ENCODE results near the gene CDH13. TPM values are rescaled to one million over a fixed set of nuclear protein-coding genes. Genes with fewer than 3 reads are reported as not detected.

CDH13 gene
- polyA plus RNA-seq, 1 donor from 2014 or later: 3.2 TPM

- H3K36me3 ChIP-seq (ENCODE audit: insufficient read depth, low read length): no peaks in the 10 kb centered on the region
- H2AFZ ChIP-seq (ENCODE audit: low read depth, low read length): no peak overlapping the region
- no peak overlapping the region for H3K27ac ChIP-seq (ENCODE audit: low read length)
- no peaks in the 10 kb centered on the region for H3K9me2 ChIP-seq (ENCODE audit: insufficient read depth, low read length)
- TF ChIP-seq MXI1 (conservative IDR thresholded peaks at IDR 0.05; ENCODE audit: poor library complexity, severe bottlenecking): no peak
- TF ChIP-seq TAF1 (IDR thresholded peaks at IDR 0.05; ENCODE audit: low read depth): no peak
- no peak for TF ChIP-seq CTCF (IDR thresholded peaks at IDR 0.05; ENCODE audit: poor library complexity, severe bottlenecking)
- TF ChIP-seq EZH2 (IDR thresholded peaks at IDR 0.05; ENCODE audit: borderline replicate concordance, insufficient read depth, low read length, poor library complexity, severe bottlenecking): no peak
- TF ChIP-seq REST (IDR thresholded peaks at IDR 0.05; ENCODE audit: borderline replicate concordance): no peak
- no peak for TF ChIP-seq POLR2AphosphoS5 (IDR thresholded peaks at IDR 0.05)
- TF ChIP-seq RAD21 (conservative IDR thresholded peaks at IDR 0.05): no peak
- TF ChIP-seq SMC3 (conservative IDR thresholded peaks at IDR 0.05; ENCODE audit: poor library complexity): no peak
- TF ChIP-seq EP300 (conservative IDR thresholded peaks at IDR 0.05; ENCODE audit: poor library complexity, severe bottlenecking): no peak
- H3K79me2 ChIP-seq (replicated peaks; ENCODE audit: insufficient read depth, low read length): no peaks in the 10 kb centered on the region
- no peaks in the 10 kb centered on the region for H4K20me1 ChIP-seq (ENCODE audit: insufficient read depth)
- H3K27me3 ChIP-seq (ENCODE audit: insufficient read depth, low read depth, low read length): no peaks in the 10 kb centered on the region
- no peaks in the 10 kb centered on the region for H3F3A ChIP-seq (ENCODE audit: insufficient read depth, low read length, poor library complexity, severe bottlenecking)
- H3K4me2 ChIP-seq (ENCODE audit: low read length): no peak overlapping the region
- no peak overlapping the region for H3K4me3 ChIP-seq (ENCODE audit: low read length)
- no peaks in the 10 kb centered on the region for H3K9me3 ChIP-seq (ENCODE audit: low read length)
- H3K9ac ChIP-seq (ENCODE audit: low read length): no peak overlapping the region
Observed at GRCh38 chr16:82756283-82756599, 129.5 kb downstream of the CDH13 start.

GRCh38 chr16:82758406-82758805 lies 131.6 kb downstream of the CDH13 start:
- no peak overlapping the region for H3K4me2 ChIP-seq (ENCODE audit: low read length)
- H3K9me3 ChIP-seq (ENCODE audit: low read length): no peaks in the 10 kb centered on the region
- H2AFZ ChIP-seq (ENCODE audit: low read depth, low read length): no peak overlapping the region
- H4K20me1 ChIP-seq (ENCODE audit: insufficient read depth): no peaks in the 10 kb centered on the region
- no peaks in the 10 kb centered on the region for H3K36me3 ChIP-seq (ENCODE audit: insufficient read depth, low read length)
- H3K4me3 ChIP-seq (ENCODE audit: low read length): no peak overlapping the region
- no peaks in the 10 kb centered on the region for H3K79me2 ChIP-seq (replicated peaks; ENCODE audit: insufficient read depth, low read length)
- TF ChIP-seq REST (IDR thresholded peaks at IDR 0.05; ENCODE audit: borderline replicate concordance) (no peak), TAF1 (IDR thresholded peaks at IDR 0.05; ENCODE audit: low read depth) (no peak), CTCF (IDR thresholded peaks at IDR 0.05; ENCODE audit: poor library complexity, severe bottlenecking) (no peak), SMC3 (conservative IDR thresholded peaks at IDR 0.05; ENCODE audit: poor library complexity) (no peak)
- no peaks in the 10 kb centered on the region for H3F3A ChIP-seq (ENCODE audit: insufficient read depth, low read length, poor library complexity, severe bottlenecking)
- no peak overlapping the region for H3K27ac ChIP-seq (ENCODE audit: low read length)
- no peak overlapping the region for H3K9ac ChIP-seq (ENCODE audit: low read length)
- no peaks in the 10 kb centered on the region for H3K27me3 ChIP-seq (ENCODE audit: insufficient read depth, low read depth, low read length)
- no peaks in the 10 kb centered on the region for H3K9me2 ChIP-seq (ENCODE audit: insufficient read depth, low read length)

Measured in neural cell (in vitro differentiated cells).